ENCODE measurements around the gene GREB1. TPM values are rescaled to one million over a fixed set of nuclear protein-coding genes. Genes with fewer than 3 reads are reported as not detected.

GREB1 gene
- total RNA-seq, 1 experiment from 2014 or later: 6.2 TPM

GRCh38 chr2:11558214-11558886 lies 24.5 kb downstream of the GREB1 start:
- no peak overlapping the region for H3K27ac ChIP-seq (ENCODE audit: low read depth, low read length)
- RAD21 ChIA-PET (ENCODE audit: low non-redundant PET in 1 of 2, low total read pairs in 2 of 2, uncharacterized antibody in 2 of 2, unreplicated experiment in 2 of 2): no interaction called here
- DNase-seq (ENCODE audit: low read depth, low spot score): no peak
- no peaks in the 10 kb centered on the region for H3K9me2 ChIP-seq (ENCODE audit: insufficient read depth)
- POLR2A ChIA-PET: no interaction called here
- H4K20me1 ChIP-seq (ENCODE audit: insufficient read depth): no peaks in the 10 kb centered on the region
- H3K36me3 ChIP-seq (ENCODE audit: control insufficient read depth in 1 of 2, insufficient read depth in 2 of 2, low read length in 2 of 2): no peaks in the 10 kb centered on the region
- no peak overlapping the region for H3K4me2 ChIP-seq (ENCODE audit: low read length)
- no peak overlapping the region for H3K4me3 ChIP-seq (replicated peaks in 1 of 2; ENCODE audit: low read depth in 1 of 2, low read length in 2 of 2)
- H3K27me3 ChIP-seq (ENCODE audit: insufficient read depth, low read length): peaks cover 11% of the 10 kb centered on the region; the same call in 1 of the 2 replicates
- H3K9me3 ChIP-seq (ENCODE audit: control insufficient read depth in 1 of 2, insufficient read depth in 1 of 2, low read depth in 1 of 2, low read length in 2 of 2): no peaks in the 10 kb centered on the region
- intact Hi-C loops (cut with micrococcal nuclease): no loop called here
- TF ChIP-seq EZH2phosphoT487 (IDR thresholded peaks at IDR 0.05; ENCODE audit: borderline replicate concordance) (no peak), YY1 (IDR thresholded peaks at IDR 0.05; ENCODE audit: extremely low read depth, insufficient replicate concordance, low read depth, low read length) (no peak)
- ATAC-seq: no peak
- peaks cover 0 to 6% of the 10 kb centered on the region in 2 experiments; a peak in 2 of 4 replicates for H3K4me1 ChIP-seq (ENCODE audit: control insufficient read depth in 1 of 2, insufficient read depth in 2 of 2, low read length in 2 of 2)
- no TSS peak for BruUV-seq (replicated peaks)
- H3K9ac ChIP-seq (ENCODE audit: low read length): no peak overlapping the region
- no peaks in the 10 kb centered on the region for H3K79me2 ChIP-seq (ENCODE audit: insufficient read depth, low read length)
- CTCF ChIA-PET: no interaction called here
- no peak overlapping the region for H2AFZ ChIP-seq (ENCODE audit: low read depth, low read length, poor library complexity, severe bottlenecking)

- Histone ChIP-seq H3K4me3 (replicated peaks in 1 of 2; ENCODE audit: low read depth in 1 of 2, low read length in 2 of 2) (no peak overlapping the region), H3K4me1 (ENCODE audit: control insufficient read depth in 1 of 2, insufficient read depth in 2 of 2, low read length in 2 of 2) (peaks cover 0 to 6% of the 10 kb centered on the region in 2 experiments; a peak in 2 of 4 replicates)
- no TSS peak for BruUV-seq (replicated peaks)
Measured at GRCh38 chr2:11559066-11559785, 25.4 kb downstream of the GREB1 start.

More at GRCh38 chr2:11559066-11559785, 25.4 kb downstream of the GREB1 start:
- CTCF ChIA-PET: no interaction called here
- intact Hi-C loops (cut with micrococcal nuclease): no loop called here
- H3K4me2 ChIP-seq (ENCODE audit: low read length): no peak overlapping the region
- RAD21 ChIA-PET (ENCODE audit: low non-redundant PET in 1 of 2, low total read pairs in 2 of 2, uncharacterized antibody in 2 of 2, unreplicated experiment in 2 of 2): no interaction called here
- no peak for ATAC-seq
- H3K27ac ChIP-seq (ENCODE audit: low read depth, low read length): no peak overlapping the region
- H3K27me3 ChIP-seq (ENCODE audit: insufficient read depth, low read length): peaks cover 10% of the 10 kb centered on the region; the same call in 1 of the 2 replicates
- DNase-seq (ENCODE audit: low read depth, low spot score): no peak
- H2AFZ ChIP-seq (ENCODE audit: low read depth, low read length, poor library complexity, severe bottlenecking): no peak overlapping the region
- no peaks in the 10 kb centered on the region for H3K79me2 ChIP-seq (ENCODE audit: insufficient read depth, low read length)
- no peaks in the 10 kb centered on the region for H4K20me1 ChIP-seq (ENCODE audit: insufficient read depth)
- no peak overlapping the region for H3K9ac ChIP-seq (ENCODE audit: low read length)
- POLR2A ChIA-PET: no interaction called here
- no peak for TF ChIP-seq EGR1 (IDR thresholded peaks at IDR 0.05; ENCODE audit: low read depth)
- TF ChIP-seq, protein P1, sequence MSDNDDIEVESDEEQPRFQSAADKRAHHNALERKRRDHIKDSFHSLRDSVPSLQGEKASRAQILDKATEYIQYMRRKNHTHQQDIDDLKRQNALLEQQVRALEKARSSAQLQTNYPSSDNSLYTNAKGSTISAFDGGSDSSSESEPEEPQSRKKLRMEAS (IDR thresholded peaks at IDR 0.05): no peak
- no peak for TF ChIP-seq SRF (IDR thresholded peaks at IDR 0.05; ENCODE audit: low read depth)
- no peak for TF ChIP-seq JUND (IDR thresholded peaks at IDR 0.05)
- TF ChIP-seq CBX3 (IDR thresholded peaks at IDR 0.05; ENCODE audit: low read depth): no peak
- TF ChIP-seq POLR2A (IDR thresholded peaks at IDR 0.05; ENCODE audit: borderline replicate concordance, extremely low read depth, insufficient read depth, insufficient read length): no peak
- no peak for TF ChIP-seq EZH2 (IDR thresholded peaks at IDR 0.05)
- no peak for TF ChIP-seq POLR2AphosphoS5 (IDR thresholded peaks at IDR 0.05; ENCODE audit: low read depth, low read length)
- H3K9me3 ChIP-seq (ENCODE audit: control insufficient read depth in 1 of 2, insufficient read depth in 1 of 2, low read depth in 1 of 2, low read length in 2 of 2): no peaks in the 10 kb centered on the region
- no peaks in the 10 kb centered on the region for H3K36me3 ChIP-seq (ENCODE audit: control insufficient read depth in 1 of 2, insufficient read depth in 2 of 2, low read length in 2 of 2)
- H3K9me2 ChIP-seq (ENCODE audit: insufficient read depth): no peaks in the 10 kb centered on the region
